Loucy (cell line): ENCODE measurements around the gene TMEM161A.

Experiments
- H2AFZ ChIP-seq: fragments of 200-600 bp; sonication (generic); 2 replicates; pipeline ENCODE4 v1.6.0; 2016; ENCODE audit warnings: antibody characterized with exemption, mild to moderate bottlenecking, low read length, moderate library complexity
- H3F3A ChIP-seq: fragments of 200-600 bp; 2 replicates; pipeline ENCODE4 v1.6.0; 2016; ENCODE audit warnings: antibody characterized with exemption, low read depth, mild to moderate bottlenecking
- H3K27me3 ChIP-seq: fragments of 200-600 bp; sonication (generic); 2 replicates; pipeline ENCODE4 v1.6.1; 2014; ENCODE audit warnings: low read length, mild to moderate bottlenecking; ENCODE audit not compliant: insufficient read depth, poor library complexity, severe bottlenecking
- H3K36me3 ChIP-seq: fragments of 200-600 bp; sonication (generic); 2 replicates; pipeline ENCODE4 v1.6.1; 2016; ENCODE audit warnings: low read length; ENCODE audit not compliant: insufficient read depth
- H3K4me1 ChIP-seq: fragments of 200-600 bp; sonication (generic); 2 replicates; pipeline ENCODE4 v1.5.1; 2014; ENCODE audit warnings: low read length, mild to moderate bottlenecking; ENCODE audit not compliant: insufficient read depth, poor library complexity, severe bottlenecking
- H3K4me2 ChIP-seq: fragments of 200-600 bp; sonication (generic); 2 replicates; pipeline ENCODE4 v1.6.0; 2014; ENCODE audit warnings: antibody characterized with exemption, low read length, low read depth, mild to moderate bottlenecking; ENCODE audit not compliant: poor library complexity, severe bottlenecking
- H3K4me3 ChIP-seq: fragments of 200-600 bp; sonication (generic); 2 replicates; pipeline ENCODE4 v1.5.1; 2014; ENCODE audit warnings: low read length, mild to moderate bottlenecking, mixed read lengths; ENCODE audit not compliant: poor library complexity, severe bottlenecking
- H3K79me2 ChIP-seq: fragments of 200-600 bp; sonication (generic); 2 replicates; pipeline ENCODE4 v1.6.1; 2014; ENCODE audit warnings: low read length; ENCODE audit not compliant: insufficient read depth
- H3K9ac ChIP-seq: fragments of 200-600 bp; sonication (generic); 2 replicates; pipeline ENCODE4 v1.6.0; 2014; ENCODE audit warnings: mild to moderate bottlenecking, low read depth, low read length, moderate library complexity; ENCODE audit not compliant: poor library complexity, severe bottlenecking
- H3K9me2 ChIP-seq: fragments of 200-600 bp; sonication (generic); replicated peaks from 2 replicates; pipeline ENCODE4 v1.6.1; 2016; ENCODE audit warnings: low read depth, low read length, mixed read lengths
- H3K9me3 ChIP-seq: fragments of 200-600 bp; sonication (generic); 2 replicates; pipeline ENCODE4 v1.6.1; 2014; ENCODE audit warnings: mild to moderate bottlenecking, antibody characterized with exemption, low read length, low read depth; ENCODE audit not compliant: insufficient read depth
- H4K20me1 ChIP-seq: fragments of 200-600 bp; sonication (generic); 2 replicates; pipeline ENCODE4 v1.6.0; 2014; ENCODE audit warnings: antibody characterized with exemption, low read length, mild to moderate bottlenecking; ENCODE audit not compliant: insufficient read depth, poor library complexity, severe bottlenecking
- CTCF ChIP-seq: fragments of 200-600 bp; sonication (generic); conservative IDR thresholded peaks from 2 replicates; pipeline ENCODE4 v1.5.1; 2014; ENCODE audit warnings: mild to moderate bottlenecking, antibody characterized with exemption, low read length
- EZH2phosphoT487 ChIP-seq: fragments of 200-600 bp; IDR thresholded peaks from 2 replicates; pipeline ENCODE4 v1.6.1; 2018; ENCODE audit warnings: antibody characterized with exemption, mild to moderate bottlenecking, moderate library complexity, borderline replicate concordance

Gene TMEM161A

GRCh38 chr19:19111136-19111835, 27.0 kb downstream of the TMEM161A start:
- H3K9me3 ChIP-seq: no peaks in the 10 kb centered on the region
- no peaks in the 10 kb centered on the region for H3K27me3 ChIP-seq
- TF ChIP-seq EZH2phosphoT487 (no peak), CTCF (no peak)
- no peaks in the 10 kb centered on the region for H3K79me2 ChIP-seq
- no peaks in the 10 kb centered on the region for H3K9me2 ChIP-seq
- no peaks in the 10 kb centered on the region for H4K20me1 ChIP-seq
- peaks cover 8% of the 10 kb centered on the region for H3K4me1 ChIP-seq
- peaks cover 2% of the 10 kb centered on the region; the same call in 1 of the 2 replicates for H3K36me3 ChIP-seq
- H3K4me2 ChIP-seq: no peak overlapping the region
- H3F3A ChIP-seq: no peaks in the 10 kb centered on the region
- no peak overlapping the region for H3K9ac ChIP-seq
- H3K4me3 ChIP-seq: no peak overlapping the region
- no peak overlapping the region for H2AFZ ChIP-seq

GRCh38 chr19:19110410-19111135, 27.7 kb downstream of the TMEM161A start:
- Histone ChIP-seq H3F3A (no peaks in the 10 kb centered on the region), H2AFZ (no peak overlapping the region), H3K9me3 (no peaks in the 10 kb centered on the region), H4K20me1 (no peaks in the 10 kb centered on the region), H3K9ac (no peak overlapping the region), H3K36me3 (peaks cover 3% of the 10 kb centered on the region; the same call in 1 of the 2 replicates), H3K79me2 (no peaks in the 10 kb centered on the region), H3K4me2 (no peak overlapping the region), H3K9me2 (no peaks in the 10 kb centered on the region), H3K4me1 (peaks cover 8% of the 10 kb centered on the region), H3K27me3 (no peaks in the 10 kb centered on the region), H3K4me3 (no peak overlapping the region)
- no peak for TF ChIP-seq CTCF
- TF ChIP-seq EZH2phosphoT487: no peak

GRCh38 chr19:19109601-19110000, 28.7 kb downstream of the TMEM161A start:
- Histone ChIP-seq H3F3A (no peaks in the 10 kb centered on the region), H3K36me3 (peaks cover 3% of the 10 kb centered on the region; the same call in 1 of the 2 replicates), H3K79me2 (no peaks in the 10 kb centered on the region), H3K4me3 (no peak overlapping the region), H3K9me2 (no peaks in the 10 kb centered on the region), H3K27me3 (no peaks in the 10 kb centered on the region), H3K9ac (no peak overlapping the region), H4K20me1 (no peaks in the 10 kb centered on the region), H2AFZ (no peak overlapping the region), H3K9me3 (no peaks in the 10 kb centered on the region), H3K4me2 (no peak overlapping the region), H3K4me1 (peaks cover 8% of the 10 kb centered on the region)
- no peak for TF ChIP-seq EZH2phosphoT487
- TF ChIP-seq CTCF: no peak
